GOT3 (cell line): ENCODE results near the gene NLE1.
"Not testable (repeated sequence)": the region's sequence is repeated elsewhere in the genome, so short reads cannot be mapped to it uniquely, and the experiment has no call there.

ENCODE experiments used
- DNase-seq: peaks from one replicate; lab custom pipeline; 2025; ENCODE audit warnings: mixed read lengths; lab: John Stamatoyannopoulos, UW

NLE1 gene

DNA sequence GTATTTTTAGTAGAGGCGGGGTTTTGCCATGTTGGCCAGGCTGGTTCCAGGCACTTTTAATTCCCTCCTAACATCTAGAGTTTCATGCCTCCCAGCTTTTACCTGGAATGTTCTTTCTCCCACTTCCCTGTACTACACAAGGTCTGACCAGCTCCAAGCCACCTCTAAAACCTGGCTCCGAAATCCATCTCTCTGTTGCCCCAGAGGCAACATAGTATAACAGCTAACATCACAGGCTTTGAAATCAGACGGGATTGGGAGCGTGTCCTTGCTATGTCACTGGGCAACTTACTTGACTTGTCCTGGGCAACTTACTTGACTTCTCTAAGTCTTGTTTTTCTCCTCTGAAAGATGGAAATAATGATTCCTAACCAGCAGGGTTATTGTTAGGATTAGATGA lies 20.7 kb upstream of the NLE1 start:
- no peak for DNase-seq

DNA sequence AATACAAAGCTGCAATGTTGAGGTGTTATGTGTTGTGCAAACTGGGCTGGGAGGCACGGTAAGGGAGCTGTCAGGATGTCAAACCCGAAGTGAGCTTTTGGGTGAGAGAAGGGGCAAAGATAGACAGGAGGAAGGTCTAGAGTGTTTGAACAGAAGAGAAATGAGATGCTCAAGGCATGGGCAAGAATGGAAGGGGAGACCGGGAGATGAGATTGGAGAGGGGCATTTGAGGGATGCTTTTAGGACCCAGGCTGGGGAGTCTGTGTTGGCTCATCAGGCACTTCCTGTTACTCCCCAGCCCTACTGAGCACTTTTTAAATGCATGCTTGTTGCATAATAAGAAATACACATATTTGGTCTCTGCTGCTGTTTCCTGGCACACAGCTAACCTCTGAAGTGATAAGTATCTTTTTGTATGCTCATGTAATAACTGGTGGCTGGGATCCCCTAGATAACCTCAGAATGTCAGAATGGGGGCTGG lies 19.2 kb upstream of the NLE1 start:
- no peak for DNase-seq

DNA sequence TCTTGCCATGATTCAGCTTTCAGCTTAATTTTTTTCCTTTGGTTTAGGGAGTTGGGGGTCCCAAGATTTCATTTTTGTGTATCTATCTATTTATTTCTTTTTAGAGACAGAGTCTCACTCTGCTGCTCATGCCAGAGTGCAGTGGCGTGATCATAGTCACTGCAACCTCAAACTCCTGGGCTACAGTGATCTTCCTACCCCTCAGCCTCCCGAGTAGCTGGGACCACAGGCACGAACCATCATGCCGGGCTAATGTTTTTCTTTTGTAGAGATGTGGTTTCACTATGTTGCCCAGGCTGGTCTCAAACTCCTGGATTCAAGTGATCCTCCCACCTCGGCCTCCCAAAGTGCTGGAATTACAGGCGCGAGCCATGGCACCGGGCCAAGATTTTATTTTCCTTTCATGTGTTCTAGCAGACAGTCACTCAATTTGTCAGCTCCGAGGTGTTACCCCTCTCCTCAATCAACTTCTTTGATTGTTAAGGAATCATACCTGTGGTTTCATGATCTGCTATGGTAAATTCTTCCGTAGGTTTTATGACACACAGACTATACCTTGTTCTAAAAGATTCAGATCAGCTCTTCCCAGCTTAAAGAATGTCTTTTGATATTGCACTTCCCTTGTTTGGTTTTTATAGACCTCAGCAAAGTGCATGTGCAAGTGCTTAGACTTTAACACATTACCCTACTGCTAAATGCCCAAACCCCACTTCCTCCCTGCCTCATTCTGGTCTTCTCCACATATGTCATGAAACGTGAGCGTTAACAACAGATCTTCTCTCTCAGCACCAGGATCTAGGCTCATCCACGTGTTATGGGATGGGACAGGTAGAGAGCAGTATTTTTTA lies 18.5 kb upstream of the NLE1 start:
- no peak for DNase-seq

DNA sequence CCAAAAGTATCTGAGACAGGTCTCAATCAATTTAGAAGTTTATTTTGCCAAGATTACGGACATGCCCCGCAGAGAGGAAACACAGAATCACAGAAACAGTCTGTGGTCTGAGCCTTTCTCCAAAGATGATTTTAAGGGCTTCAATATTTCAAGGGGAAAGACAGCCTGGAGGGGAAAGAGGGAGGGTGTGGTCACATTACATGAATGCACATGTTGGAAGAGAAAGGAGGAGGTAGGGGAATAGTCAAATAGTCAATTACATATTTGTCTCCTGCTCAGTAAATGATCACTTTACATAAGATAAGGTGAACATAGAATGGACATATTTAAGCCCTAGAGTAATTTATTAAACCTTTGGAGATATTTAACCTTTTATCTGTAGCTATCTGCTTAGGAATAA lies 17.8 kb upstream of the NLE1 start:
- no peak for DNase-seq

DNA sequence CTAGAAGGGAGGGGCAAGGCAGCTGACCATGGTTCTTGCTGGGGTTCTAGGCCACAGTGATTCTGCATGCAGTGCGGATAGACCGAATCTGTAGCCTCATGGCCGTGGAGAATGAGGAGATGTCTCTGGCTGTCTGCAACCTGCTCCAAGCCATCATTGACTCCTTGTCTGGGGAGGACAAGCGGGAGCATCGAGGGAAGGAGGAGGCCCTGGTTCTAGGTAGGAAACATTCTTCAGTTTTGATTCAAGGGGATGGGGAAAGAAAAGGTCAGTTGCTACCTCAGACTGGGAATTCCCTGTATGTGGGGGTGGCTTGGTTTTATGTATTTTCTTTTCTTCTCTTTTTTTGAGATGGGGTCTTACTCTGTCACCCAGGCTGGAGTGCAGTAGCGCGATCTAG lies 13.1 kb upstream of the NLE1 start:
- no peak for DNase-seq

DNA sequence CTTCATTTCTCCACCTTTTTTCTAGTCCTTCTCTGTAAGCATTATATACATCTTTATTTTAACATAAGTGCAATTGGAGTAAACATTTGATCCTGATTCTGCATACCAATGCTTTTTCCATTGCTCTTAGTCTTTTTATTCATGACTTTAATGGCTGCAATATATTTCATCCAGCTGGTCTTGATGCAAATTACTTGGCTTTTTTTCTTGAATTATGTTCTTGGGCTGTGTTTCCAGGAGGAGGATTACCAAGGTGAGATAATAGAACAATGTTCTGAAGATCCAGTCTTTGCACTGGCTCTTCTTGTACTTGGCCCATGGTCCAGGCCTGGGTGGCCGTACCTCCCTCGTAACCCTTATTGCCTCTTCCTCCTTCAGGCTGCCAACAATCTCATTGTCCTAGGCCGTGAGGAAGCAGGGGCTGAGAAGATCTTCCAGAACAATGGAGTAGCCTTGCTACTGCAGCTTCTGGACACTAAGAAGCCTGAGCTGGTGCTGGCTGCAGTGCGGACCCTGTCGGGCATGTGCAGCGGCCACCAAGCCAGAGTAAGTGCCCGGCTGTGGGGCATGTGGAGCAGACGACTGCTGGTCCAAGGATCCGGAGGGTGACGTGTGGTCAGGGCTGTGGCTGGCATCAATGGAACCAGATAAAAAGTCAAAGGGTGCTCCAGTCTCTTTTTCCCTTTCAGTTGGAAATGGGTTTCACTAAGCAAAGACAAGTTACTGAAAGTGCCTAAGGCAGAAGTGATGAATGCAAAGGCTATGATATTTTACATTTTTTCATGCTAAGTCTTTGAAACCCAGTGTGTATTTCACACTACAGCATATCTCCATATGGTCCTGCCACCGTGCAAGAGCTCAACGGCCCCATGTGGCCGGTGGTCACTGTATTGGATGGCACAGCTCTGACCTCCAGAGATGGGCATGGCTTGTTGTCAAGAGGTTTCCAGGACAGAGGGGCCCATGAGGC lies 12.4 kb upstream of the NLE1 start:
- no peak for DNase-seq

DNA sequence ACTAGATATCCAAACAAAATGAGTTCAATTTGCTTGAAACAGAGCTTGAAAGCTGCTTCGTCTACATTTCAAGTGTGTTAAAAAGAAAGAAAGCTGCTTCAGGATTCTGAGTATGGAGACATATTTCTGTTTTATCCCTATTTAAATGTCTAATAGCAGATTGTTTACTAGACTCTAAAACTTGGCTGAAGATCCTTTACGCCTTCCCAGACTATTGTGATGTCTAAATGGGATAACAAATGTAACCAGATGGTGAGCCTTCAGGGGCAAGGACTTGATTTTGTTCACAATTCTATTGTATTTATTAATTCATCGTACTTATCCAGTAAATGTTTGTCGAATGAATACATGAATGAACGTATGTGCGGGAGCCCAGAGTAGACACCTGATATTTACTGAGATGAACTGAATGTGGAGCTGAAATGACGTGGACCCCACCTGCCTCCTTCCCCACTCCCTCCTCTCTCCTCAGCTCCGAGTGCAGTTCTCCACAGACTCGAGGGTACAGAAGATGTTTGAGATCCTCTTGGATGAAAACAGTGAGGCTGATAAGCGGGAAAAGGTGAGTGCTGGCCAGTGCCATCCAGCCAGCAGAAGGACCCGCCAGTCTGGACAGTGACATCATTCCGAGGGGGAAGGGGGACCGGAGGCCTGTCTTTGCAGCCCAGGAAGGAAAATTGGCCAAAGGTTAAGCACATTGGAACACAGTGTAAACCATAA lies 10.5 kb upstream of the NLE1 start:
- no peak for DNase-seq

DNA sequence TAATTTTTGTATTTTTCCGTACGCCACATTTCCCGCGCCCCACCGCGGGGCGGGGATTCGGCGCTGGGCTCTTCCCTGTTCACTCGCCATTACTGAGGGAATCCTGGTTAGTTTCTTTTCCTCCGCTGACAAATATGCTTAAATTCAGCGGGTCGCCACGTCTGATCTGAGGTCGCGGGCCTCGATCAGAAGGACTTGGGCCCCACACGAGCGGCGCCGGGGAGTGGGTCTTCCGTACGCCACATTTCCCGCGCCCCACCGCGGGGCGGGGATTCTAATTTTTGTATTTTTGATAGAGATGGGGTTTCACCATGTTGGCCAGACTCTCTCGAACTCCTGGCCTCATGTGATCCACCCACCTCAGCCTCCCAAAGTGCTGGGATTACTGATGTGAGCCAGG lies 9.0 kb upstream of the NLE1 start:
- DNase-seq: not testable (repeated sequence)

DNA sequence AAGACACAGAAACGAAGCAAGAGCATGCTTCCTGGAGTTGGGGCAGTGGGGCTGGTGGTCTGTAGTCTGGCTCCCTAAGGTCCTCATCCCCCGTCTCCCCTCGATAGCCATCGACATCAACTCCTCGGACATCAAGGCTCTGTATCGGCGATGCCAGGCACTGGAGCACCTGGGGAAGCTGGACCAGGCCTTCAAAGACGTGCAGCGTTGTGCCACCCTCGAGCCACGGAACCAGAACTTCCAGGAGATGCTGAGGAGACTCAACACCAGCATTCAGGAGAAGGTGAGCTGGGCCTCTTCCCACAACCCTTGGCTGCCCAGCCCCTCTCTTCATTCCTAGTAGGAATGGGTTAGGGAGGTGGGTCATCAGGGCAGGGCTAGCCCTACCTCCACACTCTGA lies 7.8 kb upstream of the NLE1 start:
- no peak for DNase-seq

DNA sequence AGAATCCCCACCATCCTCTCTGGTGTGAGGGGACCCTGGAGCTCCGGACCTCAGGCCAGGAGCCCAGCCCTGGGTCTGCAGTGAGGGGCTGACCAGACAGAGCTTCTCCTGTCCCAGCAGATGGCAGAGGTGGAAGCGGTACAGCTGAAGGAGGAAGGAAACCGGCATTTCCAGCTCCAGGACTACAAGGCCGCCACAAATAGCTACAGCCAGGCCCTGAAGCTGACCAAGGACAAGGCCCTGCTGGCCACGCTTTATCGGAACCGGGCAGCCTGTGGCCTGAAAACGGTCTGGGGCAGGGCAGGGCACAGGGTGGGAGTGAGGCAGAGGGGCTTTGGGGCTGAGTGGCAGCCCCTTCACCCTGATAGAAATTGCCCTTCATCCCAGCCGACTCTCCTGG lies 6.0 kb upstream of the NLE1 start:
- DNase-seq: no peak

DNA sequence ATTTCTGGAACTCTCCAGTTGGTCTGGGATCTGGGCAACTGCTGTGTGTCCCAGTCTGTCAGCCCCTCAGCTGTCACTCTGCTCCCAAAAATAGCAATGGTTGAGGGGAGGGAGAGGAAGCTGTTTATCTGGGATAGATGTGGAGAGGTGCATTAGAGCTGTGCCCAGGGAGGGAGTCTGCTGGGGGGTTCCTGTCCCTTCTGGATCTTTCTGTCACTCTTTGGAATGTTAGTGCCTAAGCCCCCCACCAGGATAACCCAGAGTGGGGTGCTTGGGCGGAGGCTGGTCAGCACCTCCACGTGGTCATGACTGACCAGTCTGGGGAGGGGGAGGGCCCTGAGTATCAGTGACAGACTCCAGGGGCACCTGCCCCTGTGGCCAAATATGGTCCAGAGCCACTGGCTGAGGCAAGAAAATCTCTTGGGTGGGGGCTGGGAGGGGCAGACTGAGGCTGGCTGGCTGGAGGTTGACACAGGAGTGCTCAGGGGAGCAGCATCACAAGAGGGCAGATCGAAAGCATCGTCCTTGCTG lies 5.3 kb upstream of the NLE1 start, which contains the start of gene UNC45B:
UNC45B (plus strand) TSS at position 443 of the 531 bp plus-strand sequence. CDS start 447 bp downstream, outside the sequence.
- DNase-seq: no peak

DNA sequence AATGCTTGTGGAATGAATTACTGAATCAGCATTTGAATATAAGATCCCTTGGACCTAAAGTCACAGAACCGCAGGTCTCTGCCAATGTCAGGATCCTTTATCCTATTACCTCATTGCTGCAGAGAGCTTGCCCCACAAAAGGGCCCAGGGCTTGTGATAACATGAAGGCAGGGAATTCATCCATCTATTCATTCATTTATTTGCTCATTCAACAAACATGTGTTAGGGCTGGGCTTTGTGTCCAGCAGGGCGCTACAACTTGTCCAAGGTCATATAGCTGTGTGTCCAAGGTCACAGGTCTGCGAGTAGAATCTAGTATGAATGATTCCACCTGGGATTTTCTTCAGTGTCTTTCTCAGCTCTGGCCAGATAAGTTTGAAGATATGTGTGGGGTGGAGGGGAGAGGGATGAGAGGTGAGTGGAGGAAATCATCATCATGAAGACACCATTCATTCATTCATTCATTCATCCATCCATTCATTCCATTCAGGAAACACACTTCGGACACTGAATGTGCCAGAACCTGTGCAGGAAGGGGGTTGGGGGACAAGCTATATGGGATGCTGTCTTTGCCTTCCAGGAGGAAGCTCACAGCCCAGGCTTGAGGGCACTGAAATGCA lies 4.2 kb upstream of the NLE1 start:
- no peak for DNase-seq

DNA sequence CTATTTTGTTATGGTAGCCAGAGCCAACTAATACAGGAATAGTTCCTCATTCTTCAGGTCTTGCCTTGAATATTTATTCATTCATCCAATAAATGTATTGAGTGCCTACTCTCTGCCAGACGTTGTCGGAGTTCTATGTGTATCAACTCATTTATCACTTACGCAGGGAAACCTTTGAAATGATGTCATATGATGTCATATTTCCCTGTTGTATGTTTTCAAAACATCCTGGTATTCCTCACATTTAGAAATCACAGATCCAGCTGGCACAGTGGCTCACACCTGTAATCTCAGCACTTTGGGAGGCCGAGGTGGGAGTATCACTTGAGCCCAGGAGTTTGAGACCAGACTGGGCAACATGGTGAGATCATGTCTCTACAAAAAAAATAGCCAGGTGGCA lies 2.7 kb upstream of the NLE1 start:
- DNase-seq: no peak

DNA sequence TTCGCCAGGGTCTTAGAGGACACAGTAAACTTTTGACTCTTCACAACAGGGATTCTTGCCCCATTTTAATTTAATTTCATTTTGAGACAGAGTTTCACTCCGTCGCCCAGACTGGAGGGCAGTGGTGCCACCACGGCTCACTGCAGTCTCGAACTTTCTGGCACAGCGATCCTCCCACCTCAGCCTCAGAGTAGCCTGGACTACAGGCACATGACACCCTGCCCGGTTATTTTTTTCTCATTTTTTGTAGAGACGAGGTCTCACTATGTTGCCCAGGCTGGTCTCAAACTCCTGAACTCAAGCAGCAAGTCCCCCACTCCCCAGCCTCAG lies 329 bp upstream of the NLE1 start:
- no peak for DNase-seq

DNA sequence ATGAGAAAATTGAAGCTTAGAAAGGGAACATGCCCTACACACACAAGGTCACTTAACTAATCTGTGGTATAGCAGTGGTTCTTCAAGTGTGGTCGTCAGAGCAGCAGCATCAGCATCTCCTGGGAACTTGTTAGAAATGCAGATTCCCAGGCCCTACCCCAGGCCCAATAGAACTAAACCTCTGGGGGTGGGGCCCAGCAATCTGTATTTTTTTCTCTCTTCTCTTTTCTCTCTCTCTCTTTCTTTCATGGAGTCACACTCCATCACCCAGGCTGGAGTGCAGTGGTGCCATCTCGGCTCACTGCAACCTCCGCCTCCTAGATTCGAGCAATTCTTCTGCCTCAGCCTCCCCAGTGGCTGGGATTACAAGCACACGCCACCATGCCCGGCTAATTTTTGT lies 3.9 kb downstream of the NLE1 start:
- no peak for DNase-seq

DNA sequence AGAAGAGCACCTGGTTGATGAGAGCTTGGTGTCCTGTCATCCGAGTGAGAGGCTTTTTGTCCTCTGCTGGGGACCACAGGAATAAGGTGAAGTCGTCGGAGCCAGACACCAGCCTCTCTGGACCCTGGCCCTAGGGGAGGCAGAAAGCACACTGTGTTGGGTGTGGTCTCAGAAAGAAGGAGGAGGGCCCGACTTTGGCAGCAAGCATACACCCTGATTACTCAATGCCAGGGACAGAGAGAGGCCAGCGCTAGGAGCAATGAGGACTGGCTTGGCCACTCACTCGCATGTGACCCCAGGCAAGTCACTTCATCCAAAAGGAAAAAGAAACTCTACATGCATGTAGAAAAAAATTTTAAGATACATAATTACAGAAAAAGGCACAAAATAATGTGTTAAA lies 6.8 kb downstream of the NLE1 start:
- no peak for DNase-seq

DNA sequence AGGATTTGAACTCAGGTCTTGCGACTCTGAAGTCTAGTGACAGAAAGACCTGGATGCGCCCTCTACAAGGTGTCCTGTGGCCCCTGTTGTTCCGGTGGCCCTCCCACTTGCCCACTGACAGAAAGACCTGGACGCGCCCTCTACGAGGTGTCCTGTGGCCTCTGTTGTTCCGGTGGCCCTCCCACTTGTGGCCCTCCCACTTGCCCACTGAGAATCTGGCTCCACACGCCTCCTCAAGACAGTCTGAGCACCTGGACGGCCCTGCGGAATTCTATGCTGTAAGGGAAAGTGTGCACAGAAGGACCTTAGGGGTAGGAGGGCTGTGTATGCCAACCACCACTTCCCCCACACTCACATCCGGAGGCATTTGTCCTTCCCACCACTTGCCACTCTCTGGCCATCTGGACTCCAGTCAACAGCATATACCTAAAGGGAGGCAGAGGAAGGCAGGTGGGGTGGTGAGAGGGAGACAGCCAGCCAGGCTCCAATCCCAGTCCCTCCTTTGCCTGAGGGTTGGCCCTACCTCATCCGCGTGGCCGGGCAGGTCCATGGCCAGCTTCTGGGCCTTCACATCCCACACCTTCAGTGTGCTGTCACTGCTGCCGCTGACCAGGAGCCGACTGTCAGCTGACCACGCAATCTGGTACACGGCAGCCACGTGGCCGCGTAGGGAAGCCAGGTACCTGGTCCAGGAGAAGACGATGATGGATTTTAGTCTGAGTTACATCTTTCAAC lies 9.1 kb downstream of the NLE1 start:
- no peak for DNase-seq

DNA sequence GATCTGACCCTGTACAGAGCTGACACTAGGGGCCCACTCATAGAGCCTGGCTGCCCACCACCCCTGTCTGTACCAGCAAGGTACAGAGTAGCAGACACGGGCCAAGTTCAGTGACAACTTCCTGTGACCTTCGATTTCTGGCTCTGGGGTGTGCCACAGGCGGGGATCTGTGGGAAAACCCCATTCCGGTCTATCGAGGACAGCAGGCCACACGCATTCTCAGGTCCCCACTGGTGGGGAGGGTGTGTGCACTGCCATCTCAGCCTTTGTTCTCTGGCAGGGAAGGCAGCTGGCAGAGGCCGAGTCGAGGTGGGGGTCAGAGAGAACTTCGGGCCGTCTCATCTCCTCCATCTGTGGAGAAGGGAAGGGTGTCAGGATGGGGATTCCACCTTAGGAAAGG lies 10.0 kb downstream of the NLE1 start:
- no peak for DNase-seq

DNA sequence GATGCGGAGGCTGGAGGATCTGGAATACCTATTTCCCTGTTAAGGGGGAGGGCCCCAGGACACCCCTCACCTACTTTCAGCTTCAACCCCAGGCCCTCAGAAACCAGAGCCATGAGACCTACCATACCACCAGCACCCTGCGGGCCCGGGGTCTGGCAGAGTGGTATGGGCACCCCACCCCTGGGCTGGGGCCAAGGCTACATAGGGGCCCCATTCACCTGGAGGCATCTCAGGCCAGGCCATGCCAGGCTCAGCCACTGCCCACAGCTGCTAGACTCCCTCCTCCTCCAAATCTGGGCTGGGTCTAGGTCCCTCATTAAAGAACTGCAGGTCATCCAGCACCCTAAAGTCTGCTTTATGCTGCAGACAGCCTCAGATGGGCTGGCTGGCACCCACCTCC lies 11.7 kb downstream of the NLE1 start:
- DNase-seq: no peak

DNA sequence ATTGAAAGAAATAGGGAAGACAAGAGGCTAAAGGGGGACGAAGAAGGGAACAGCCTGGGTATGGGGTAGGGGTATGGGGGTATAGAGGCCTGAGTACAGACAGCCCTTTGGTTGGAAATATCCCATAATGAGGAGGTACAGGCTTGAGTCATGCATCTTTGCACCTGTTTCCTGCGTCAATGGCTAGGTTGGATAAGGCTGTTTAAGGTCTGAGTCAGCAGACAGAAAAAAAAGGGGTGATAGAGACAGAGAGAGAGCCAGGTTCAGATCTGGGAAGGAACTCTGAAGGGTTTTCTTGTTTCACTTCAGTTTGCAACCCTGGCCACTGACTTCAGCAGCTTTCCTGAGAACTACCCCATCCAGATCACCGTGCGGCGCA lies 12.1 kb downstream of the NLE1 start:
- DNase-seq: no peak
